ENCODE measurements around the gene KPNB1. TPM values are rescaled to one million over a fixed set of nuclear protein-coding genes. Genes with fewer than 3 reads are reported as not detected.

KPNB1 gene
- total RNA-seq, 1 donor = 443 TPM

- no peak overlapping the region for H3K4me3 ChIP-seq (ENCODE audit: low read depth, low read length)
- TF ChIP-seq CTCF (IDR thresholded peaks at IDR 0.05; ENCODE audit: insufficient read depth, low read depth, low read length) = no peak
- no peak for DNase-seq (ENCODE audit: low read depth)
These were observed 21.6 kb upstream of the KPNB1 start for GRCh38 chr17:47628014-47628566.

- no peak for DNase-seq (ENCODE audit: low read depth)
- no peak for TF ChIP-seq CTCF (IDR thresholded peaks at IDR 0.05; ENCODE audit: insufficient read depth, low read depth, low read length)
- H3K4me3 ChIP-seq (ENCODE audit: low read depth, low read length) = no peak overlapping the region
These were observed 19.9 kb upstream of the KPNB1 start for GRCh38 chr17:47629826-47630225.

- no peak for DNase-seq (ENCODE audit: low read depth)
- H3K4me3 ChIP-seq (ENCODE audit: low read depth, low read length) = no peak overlapping the region
- TF ChIP-seq CTCF (IDR thresholded peaks at IDR 0.05; ENCODE audit: insufficient read depth, low read depth, low read length) = no peak
These were observed 19.1 kb upstream of the KPNB1 start for GRCh38 chr17:47630614-47631013.

GRCh38 chr17:47632991-47633390, 16.7 kb upstream of the KPNB1 start:
- TF ChIP-seq CTCF (IDR thresholded peaks at IDR 0.05; ENCODE audit: insufficient read depth, low read depth, low read length) = no peak
- no peak for DNase-seq (ENCODE audit: low read depth)
- H3K4me3 ChIP-seq (ENCODE audit: low read depth, low read length) = no peak overlapping the region

- no peak for TF ChIP-seq CTCF (IDR thresholded peaks at IDR 0.05; ENCODE audit: insufficient read depth, low read depth, low read length)
- H3K4me3 ChIP-seq (ENCODE audit: low read depth, low read length) = no peak overlapping the region
- no peak for DNase-seq (ENCODE audit: low read depth)
These were observed 15.7 kb upstream of the KPNB1 start for GRCh38 chr17:47633996-47634395.

GRCh38 chr17:47634870-47635269, 14.8 kb upstream of the KPNB1 start:
- no peak for DNase-seq (ENCODE audit: low read depth)
- no peak for TF ChIP-seq CTCF (IDR thresholded peaks at IDR 0.05; ENCODE audit: insufficient read depth, low read depth, low read length)
- H3K4me3 ChIP-seq (ENCODE audit: low read depth, low read length) = no peak overlapping the region

- no peak for TF ChIP-seq CTCF (IDR thresholded peaks at IDR 0.05; ENCODE audit: insufficient read depth, low read depth, low read length)
- no peak overlapping the region for H3K4me3 ChIP-seq (ENCODE audit: low read depth, low read length)
- no peak for DNase-seq (ENCODE audit: low read depth)
These were observed 14.0 kb upstream of the KPNB1 start for GRCh38 chr17:47635734-47636133.
